Epithelial cell of esophagus (primary cell): ENCODE data around the gene NFE2L1.

Experiments
- DNase-seq: peaks from one replicate; pipeline ENCODE4 v3.0.0; 2010; ENCODE audit warnings: low read depth
- H3K4me3 ChIP-seq: 2 replicates; pipeline ENCODE4 v1.5.1; 2011; ENCODE audit warnings: mild to moderate bottlenecking, low read length, control low read depth
- TF ChIP-seq, protein P1 (sequence below): IDR thresholded peaks from 2 replicates; pipeline ENCODE4 v1.5.1; 2011; ENCODE audit warnings: low read depth, mild to moderate bottlenecking, low read length, control low read depth, inconsistent platforms; ENCODE audit not compliant: insufficient read depth; ENCODE audit errors: missing control alignments

NFE2L1 gene

DNA sequence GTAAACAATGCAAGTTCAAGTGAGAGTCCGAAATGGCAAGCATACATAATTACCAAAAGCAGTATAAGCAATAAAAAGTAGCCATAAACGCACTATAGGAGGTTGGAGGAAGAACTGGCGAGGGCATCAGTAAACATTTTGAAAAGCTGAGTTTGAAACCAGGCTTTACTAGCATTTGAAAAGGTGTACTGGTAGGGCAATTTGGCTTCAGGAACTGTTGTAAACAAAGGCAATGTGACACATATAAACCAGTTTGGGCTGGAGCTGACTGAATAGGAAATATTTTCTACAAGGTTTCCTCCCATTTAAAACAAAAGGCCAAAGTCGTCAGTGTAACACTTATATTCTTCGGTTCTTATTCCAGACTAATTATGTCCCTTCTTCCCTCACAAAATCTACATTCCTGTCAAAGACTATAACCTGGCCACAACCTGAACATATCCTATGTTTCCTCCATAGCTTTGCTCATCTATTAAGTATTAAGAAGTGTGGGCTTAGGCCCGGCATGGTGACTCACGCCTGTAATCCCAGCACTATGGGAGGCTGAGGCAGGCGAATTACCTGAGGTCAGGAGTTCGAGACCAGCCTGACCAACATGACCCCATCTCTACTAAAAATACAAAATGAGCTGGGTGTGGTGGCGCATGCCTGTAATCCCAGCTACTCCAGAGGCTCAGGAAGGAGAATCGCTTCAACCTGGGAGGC, 45.3 kb downstream of the NFE2L1 start:
- peak; percentile 29 for DNase-seq
- no peak overlapping the region for H3K4me3 ChIP-seq
- TF ChIP-seq, protein P1, sequence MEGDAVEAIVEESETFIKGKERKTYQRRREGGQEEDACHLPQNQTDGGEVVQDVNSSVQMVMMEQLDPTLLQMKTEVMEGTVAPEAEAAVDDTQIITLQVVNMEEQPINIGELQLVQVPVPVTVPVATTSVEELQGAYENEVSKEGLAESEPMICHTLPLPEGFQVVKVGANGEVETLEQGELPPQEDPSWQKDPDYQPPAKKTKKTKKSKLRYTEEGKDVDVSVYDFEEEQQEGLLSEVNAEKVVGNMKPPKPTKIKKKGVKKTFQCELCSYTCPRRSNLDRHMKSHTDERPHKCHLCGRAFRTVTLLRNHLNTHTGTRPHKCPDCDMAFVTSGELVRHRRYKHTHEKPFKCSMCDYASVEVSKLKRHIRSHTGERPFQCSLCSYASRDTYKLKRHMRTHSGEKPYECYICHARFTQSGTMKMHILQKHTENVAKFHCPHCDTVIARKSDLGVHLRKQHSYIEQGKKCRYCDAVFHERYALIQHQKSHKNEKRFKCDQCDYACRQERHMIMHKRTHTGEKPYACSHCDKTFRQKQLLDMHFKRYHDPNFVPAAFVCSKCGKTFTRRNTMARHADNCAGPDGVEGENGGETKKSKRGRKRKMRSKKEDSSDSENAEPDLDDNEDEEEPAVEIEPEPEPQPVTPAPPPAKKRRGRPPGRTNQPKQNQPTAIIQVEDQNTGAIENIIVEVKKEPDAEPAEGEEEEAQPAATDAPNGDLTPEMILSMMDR, result no peak

DNA sequence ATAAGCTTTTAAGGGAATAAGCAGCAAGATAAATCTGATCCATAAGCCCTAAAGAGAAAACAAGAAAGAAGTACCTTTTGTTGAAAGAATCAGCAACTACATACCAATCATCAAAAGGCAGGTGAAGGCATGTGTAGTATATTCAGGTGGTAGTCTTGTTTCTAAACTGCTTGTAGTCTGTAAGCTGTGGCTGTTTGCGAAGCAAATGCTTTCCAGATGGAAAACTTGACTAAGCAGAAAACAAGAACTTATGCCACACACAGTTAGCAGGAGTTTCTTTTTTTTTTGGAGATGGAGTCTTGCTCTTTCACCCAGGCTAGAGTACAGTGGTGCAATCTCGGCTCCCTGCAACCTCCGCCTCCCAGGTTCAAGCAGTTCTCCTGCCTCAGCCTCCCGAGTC, 47.5 kb downstream of the NFE2L1 start:
- no peak overlapping the region for H3K4me3 ChIP-seq
- DNase-seq, result no peak
- TF ChIP-seq, protein P1, result no peak

DNA sequence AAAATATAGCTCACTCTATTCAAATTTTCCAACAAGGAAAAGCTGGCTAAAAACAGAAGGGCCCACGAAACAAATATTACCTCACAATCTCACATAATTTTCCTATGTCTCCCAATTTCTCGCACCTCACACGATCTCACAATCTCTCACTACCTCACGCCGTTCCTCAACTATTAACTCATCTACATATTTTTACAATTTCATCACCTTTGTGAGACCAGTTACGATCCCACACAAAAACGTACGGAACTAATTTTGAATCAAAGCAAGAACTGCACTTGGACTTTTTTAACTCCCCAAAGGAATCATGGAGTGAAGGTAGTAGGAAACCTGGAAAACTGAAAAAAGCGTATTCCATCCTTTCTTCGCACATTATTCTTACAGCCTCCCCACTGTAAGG, 52.0 kb downstream of the NFE2L1 start:
- TF ChIP-seq, protein P1, result no peak
- DNase-seq, result peak; percentile 77
- H3K4me3 ChIP-seq, result peak overlapping the region; percentile 71

DNA sequence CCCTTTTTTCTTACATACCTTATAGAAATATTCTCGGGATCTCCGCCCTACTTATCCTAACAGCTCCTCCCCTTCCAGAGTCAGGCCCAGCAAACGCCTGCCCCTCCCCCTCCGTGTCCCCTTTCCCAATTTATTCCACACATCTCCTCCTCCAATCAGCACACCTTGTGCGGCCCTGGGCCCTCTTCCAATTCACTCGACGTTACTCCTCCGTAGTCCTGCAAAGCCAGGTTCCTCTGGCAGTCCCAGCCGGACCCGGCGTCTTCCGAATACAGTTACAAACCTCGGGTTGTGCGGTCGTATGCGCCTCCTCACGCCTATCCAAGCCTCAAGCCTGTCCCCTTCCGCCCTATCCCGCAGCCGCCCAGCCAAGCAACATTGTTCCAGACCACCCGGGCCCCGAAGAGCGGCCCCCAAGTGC, 52.4 kb downstream of the NFE2L1 start:
- TF ChIP-seq, protein P1, result no peak
- H3K4me3 ChIP-seq, result peak overlapping the region; percentile 71
- peak; percentile 72 for DNase-seq

DNA sequence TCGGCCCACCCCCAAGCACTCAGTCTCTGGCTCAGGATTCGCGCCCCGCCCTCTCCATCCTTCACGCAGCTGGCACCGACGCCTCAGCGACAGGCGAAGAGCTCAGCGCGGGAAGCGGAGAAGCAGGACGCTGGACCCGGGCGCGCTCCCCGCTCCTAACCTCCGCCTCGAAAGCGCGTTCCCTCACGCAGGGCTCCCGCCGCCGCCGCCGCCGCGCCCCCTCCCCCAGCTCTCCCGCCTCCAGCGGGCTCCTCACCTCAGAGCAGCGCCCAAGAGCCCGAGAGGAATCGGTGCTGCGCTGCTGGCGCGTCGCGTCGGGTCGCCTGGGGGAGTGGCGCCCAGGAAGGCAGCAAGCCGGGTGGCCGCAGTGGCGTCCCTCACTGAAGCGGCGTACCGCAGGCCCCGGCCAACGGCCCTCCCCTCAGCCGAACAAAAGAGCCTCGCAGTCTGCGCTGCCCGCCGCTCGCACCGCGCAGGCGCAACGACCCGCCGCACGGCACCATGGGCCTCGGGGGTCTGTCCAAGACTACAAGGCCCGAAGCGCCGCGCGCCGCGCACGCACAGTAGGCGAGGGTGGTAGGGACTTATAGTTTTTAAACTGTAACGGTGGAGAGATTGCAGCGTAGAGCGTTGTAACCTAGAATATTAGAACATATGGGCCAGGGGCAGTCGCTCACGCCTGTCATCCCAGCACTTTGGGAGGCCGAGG, 53.0 kb downstream of the NFE2L1 start, which contains the start of gene CBX1:
CBX1 (minus strand) TSS at position 467 of the 709 bp plus-strand sequence. CDS start 24,474 bp downstream, outside the sequence.
- TF ChIP-seq, protein P1, result no peak
- peak within 1 kb of the TSS; percentile 71 for H3K4me3 ChIP-seq

DNA sequence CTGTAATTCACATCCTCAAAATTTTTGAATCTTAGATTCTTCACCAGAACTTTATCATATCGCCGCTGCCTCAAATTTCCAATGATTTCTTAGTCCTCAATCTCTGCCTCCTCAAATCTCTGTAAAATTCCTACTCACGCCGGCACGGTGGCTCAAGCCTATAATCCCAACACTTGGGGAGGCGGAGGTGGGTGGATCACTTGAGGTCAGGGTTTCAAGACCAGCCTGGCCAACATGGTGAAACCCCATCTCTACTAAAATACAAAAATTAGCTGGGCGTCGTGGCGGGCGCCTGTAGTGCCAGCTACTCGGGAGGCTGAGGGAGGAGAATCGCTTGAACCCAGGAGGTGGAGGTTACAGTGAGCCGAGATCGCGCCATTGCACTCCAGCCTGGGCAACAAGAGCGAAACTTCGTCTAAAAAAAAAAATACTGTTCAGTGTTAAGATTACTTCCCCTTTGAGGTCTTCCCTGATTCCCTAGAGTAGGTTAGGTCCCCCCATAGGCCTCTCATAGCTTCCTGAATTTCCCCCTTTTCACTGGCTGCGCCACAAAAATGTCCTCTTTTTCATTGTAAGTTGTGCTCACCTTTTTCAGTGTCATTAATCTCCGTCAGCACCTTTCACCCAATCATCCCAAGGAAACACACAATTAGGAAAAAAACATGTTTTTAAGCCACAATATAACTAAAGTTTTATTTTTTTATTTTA, 54.0 kb downstream of the NFE2L1 start:
- no peak for DNase-seq
- TF ChIP-seq, protein P1, result no peak
- H3K4me3 ChIP-seq, result no peak overlapping the region

More for the DNA sequence above, 53.0 kb downstream of the NFE2L1 start, which contains the start of gene CBX1:
- peak; percentile 94 for DNase-seq
